Germinal center (tissue), 1 donor: ENCODE data around the gene TPM2.

Experiments used
- DNase-seq: peaks from one replicate; pipeline ENCODE4 v3.0.0; 2012; ENCODE audit warnings: mixed read lengths, low spot score

Gene TPM2

DNA sequence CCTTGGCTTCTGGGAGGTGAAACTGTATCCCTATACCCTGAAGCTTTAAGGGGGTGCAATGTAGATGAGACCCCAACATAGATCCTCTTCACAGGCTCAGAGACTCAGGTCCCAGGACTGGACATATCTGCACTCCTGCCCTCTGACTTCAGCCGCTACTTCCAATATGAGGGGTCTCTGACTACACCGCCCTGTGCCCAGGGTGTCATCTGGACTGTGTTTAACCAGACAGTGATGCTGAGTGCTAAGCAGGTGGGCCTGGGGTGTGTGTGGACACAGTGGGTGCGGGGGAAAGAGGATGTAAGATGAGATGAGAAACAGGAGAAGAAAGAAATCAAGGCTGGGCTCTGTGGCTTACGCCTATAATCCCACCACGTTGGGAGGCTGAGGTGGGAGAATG lies 10.6 kb downstream of the TPM2 start:
- DNase-seq = no peak

DNA sequence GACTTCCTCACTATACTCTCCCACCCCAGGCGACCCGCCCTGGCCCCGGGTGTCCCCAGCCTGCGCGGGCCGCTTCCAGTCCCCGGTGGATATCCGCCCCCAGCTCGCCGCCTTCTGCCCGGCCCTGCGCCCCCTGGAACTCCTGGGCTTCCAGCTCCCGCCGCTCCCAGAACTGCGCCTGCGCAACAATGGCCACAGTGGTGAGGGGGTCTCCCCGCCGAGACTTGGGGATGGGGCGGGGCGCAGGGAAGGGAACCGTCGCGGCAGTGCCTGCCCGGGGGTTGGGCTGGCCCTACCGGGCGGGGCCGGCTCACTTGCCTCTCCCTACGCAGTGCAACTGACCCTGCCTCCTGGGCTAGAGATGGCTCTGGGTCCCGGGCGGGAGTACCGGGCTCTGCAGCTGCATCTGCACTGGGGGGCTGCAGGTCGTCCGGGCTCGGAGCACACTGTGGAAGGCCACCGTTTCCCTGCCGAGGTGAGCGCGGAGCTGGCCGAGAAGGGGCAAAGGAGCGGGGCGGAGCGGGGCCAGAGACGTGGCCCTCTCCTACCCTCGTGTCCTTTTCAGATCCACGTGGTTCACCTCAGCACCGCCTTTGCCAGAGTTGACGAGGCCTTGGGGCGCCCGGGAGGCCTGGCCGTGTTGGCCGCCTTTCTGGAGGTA lies 13.9 kb downstream of the TPM2 start:
- DNase-seq = peak; percentile 35

DNA sequence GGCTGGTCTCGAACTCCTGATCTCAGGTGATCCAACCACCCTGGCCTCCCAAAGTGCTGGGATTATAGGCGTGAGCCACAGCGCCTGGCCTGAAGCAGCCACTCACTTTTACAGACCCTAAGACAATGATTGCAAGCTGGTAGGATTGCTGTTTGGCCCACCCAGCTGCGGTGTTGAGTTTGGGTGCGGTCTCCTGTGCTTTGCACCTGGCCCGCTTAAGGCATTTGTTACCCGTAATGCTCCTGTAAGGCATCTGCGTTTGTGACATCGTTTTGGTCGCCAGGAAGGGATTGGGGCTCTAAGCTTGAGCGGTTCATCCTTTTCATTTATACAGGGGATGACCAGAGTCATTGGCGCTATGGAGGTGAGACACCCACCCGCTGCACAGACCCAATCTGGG lies 14.5 kb downstream of the TPM2 start:
- no peak for DNase-seq

DNA sequence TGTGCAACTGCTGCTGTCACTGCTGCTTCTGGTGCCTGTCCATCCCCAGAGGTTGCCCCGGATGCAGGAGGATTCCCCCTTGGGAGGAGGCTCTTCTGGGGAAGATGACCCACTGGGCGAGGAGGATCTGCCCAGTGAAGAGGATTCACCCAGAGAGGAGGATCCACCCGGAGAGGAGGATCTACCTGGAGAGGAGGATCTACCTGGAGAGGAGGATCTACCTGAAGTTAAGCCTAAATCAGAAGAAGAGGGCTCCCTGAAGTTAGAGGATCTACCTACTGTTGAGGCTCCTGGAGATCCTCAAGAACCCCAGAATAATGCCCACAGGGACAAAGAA lies 15.7 kb downstream of the TPM2 start:
- no peak for DNase-seq

DNA sequence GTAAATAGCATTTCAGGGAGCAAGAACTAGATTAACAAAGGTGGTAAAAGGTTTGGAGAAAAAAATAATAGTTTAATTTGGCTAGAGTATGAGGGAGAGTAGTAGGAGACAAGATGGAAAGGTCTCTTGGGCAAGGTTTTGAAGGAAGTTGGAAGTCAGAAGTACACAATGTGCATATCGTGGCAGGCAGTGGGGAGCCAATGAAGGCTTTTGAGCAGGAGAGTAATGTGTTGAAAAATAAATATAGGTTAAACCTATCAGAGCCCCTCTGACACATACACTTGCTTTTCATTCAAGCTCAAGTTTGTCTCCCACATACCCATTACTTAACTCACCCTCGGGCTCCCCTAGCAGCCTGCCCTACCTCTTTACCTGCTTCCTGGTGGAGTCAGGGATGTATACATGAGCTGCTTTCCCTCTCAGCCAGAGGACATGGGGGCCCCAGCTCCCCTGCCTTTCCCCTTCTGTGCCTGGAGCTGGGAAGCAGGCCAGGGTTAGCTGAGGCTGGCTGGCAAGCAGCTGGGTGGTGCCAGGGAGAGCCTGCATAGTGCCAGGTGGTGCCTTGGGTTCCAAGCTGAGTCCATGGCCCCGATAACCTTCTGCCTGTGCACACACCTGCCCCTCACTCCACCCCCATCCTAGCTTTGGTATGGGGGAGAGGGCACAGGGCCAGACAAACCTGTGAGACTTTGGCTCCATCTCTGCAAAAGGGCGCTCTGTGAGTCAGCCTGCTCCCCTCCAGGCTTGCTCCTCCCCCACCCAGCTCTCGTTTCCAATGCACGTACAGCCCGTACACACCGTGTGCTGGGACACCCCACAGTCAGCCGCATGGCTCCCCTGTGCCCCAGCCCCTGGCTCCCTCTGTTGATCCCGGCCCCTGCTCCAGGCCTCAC lies 16.3 kb downstream of the TPM2 start, which contains the start of gene CA9:
CA9 (plus strand) TSS at position 797 of the 893 bp plus-strand sequence; CDS start at position 829, 32 bp downstream.
- DNase-seq = no peak

DNA sequence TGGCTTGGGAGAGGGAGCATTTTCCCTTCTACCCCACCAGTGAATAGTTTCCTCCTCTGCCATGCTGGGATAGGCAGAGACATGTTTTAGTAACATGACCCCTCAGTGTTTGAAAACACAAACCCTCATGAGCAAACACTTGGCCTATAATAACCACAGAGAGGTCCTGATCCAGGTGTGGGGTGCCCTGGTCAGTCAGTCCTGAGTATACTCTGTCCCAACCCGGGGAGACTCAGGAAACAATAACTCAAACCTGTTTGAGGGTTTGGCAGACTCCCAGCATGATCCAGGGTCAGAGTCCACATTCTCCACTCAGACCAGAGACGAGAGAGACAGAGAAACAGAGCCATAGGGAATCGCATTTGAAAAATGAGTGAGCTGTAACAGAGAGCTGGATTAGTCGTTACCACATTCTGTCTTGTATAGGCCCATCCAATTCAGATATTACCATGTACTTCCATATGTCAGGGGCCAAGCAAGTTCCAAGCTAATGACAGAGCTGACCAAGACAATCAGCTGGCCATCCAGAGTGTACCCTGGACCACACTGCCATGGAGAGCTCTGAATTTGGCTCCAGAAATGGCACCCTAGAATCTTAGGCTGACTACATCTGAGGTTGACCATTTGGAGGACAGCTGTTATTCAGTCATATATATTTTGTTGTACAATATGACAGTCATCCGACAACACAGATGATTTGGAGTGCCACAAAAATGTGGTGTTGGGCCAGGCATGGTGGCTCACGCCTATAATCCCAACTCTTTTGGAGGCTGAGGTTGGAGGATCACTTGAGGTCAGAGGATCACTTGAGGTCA lies 20.2 kb downstream of the TPM2 start:
- DNase-seq = no peak

DNA sequence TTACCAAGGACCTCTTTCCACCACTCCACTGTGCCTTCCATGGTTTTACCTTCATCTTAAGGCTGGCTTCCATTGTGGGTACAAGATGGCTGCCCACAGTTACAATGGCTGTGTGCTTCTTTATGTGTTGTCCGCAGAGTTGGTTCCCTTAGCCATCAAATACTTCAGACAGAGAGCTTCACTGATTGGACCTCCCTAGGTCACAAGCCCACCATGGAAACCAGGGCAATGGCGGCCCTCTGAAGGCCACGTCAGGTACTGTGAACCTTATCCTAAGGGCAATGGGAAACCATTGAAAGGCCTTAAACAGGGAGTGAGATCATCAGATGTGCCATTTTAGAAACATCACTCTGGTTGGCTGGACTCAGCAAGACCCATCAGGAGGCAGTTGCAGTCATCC lies 21.8 kb downstream of the TPM2 start:
- no peak for DNase-seq

DNA sequence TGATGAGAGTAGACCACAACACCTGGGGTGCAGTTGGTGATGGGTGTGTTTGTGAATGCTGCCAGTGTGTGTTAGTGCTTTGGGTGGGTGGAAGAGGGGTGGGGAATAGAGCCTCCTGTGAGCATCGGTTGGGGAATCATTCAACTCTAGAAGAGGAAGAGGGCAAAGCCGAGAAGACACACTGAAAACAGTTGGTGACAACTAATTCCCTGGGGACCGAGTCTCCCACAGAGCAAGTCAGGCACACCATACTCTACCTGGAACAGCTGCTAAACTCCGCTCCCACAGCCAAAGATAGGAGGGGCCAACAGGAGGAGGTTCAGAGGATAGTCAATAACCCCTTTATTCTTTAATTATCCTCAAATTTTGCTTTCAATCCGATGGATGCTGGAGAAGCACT lies 23.2 kb downstream of the TPM2 start:
- DNase-seq = no peak

DNA sequence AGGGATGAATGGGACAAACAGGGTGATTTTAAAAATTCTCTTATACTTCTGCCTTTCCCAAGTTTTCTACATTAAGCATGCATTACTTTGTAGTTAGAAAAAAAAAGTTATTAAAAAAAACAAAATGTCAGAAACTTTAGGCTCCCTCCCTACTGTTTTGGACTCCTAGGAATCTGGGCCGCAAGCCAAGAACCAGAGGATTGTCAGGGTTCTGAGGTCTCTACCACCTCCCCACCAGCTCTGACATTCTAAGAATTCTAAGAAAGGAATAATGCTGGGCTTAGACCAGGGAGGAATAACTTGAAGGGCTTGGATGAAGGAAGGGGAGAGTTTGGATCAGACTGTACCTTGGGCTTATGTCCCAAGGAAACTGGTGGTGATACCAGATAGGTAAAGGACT lies 23.7 kb downstream of the TPM2 start:
- DNase-seq = no peak

DNA sequence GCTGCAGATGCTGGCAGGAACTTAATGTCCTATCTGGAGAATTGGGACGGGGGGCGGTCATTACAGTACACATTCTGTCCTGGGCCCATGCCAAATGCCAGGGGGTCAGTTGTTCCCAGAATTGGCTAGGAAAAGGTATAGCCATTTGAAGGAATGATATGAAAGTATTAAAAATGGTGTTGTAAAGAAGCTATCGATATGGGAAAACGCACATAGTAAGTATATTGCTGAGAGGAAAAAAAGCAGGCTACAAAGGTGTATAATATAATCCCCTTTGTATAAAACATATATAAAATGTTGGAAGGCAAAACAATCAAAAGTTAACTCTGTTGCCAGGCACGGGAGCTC lies 24.3 kb downstream of the TPM2 start:
- DNase-seq = no peak

DNA sequence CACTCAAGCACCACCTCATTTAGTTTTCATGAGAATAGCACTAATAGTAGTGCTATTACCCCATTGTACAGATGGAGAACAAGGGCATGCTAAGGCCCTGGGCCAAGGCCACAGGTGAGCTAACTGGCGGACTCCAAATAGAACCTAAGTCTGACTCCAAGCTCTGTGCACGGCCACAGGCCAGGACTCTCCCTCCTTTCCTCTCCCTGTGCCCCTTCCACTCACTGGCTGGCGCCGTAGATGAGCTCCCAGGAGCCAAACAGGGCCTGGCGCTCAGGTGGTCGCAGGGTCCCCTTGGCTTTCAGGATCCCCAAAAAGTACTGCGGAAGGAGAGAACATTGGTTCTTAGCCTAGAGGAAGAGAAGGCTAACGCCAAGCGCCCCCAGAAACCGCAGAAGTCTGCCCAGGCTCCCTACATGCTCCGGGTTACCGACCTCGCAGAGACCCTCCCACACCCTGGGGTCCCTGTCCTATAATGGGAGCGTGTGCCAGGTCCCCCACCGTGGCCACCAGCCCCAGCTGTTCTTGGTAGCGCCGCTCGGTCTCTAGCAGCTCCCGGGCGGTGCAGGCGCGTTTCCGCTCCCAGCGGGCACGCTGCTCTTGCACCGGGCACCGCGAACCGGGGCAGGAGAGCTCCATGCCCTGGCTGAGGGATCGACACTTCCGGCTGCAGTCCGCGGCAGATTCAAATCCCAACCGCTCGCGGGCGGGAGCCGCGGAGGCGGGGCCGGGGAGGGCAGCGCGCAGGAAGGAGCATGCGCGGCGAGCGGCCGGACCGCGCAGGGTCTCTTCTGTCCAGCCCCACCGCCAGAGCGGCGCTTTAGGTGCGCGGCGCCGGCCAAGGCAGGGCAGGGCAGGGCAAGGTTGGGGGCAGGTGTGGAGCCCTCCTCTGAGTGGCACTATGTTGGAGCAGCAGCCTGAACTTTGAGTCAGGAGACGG lies 24.9 kb downstream of the TPM2 start, which contains the start of gene ARHGEF39:
ARHGEF39 (minus strand) TSS at position 665 of the 940 bp plus-strand sequence; CDS start at position 639, 26 bp downstream.
- DNase-seq = peak; percentile 85

DNA sequence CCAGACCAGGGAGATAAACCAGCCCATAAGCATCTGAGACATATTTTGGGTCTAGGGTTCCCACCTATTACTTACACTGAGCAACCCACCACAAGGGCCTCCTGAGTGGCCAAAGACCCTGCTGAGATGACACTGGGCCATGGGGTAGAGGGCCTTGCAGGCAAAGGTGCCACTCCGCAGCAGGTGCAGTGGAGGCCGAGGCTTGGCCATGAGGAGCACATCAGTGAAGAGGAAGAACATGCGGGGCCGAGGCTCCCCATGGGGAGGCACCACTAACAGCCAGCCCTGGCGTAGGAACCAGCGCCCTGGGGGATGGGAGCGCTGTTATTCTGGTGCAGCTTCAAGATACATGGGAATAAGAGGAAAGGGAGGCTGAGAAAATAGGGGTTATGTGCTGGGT lies 27.3 kb downstream of the TPM2 start:
- DNase-seq = no peak

DNA sequence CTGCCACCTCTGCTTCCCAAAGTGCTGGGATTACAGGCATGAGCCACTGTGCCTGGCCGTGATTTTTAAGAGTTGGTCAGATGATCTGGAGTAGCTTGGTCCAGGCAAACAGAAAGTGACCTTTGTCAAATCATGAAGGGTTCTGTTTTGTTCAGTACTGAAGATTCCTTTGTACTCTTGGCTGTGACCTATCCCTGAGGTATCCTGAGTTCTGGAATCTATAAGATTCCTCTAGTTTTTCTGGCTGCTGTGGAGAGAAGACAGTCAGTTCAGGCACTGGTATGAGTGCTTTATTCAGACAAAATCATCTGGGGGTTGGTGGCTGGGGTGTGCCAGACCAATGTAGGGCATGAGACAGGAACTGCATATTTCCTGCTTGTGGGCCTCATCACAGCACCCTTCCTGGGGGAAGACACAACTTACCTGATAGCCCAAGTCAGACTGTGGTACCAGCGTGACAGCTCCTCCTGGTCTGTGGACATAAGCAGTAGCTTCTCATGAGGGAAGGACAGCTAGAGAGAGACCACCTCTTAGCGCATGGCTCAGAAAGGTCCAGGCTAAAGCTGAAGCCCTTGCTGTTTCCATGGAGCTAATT lies 27.9 kb downstream of the TPM2 start:
- no peak for DNase-seq

DNA sequence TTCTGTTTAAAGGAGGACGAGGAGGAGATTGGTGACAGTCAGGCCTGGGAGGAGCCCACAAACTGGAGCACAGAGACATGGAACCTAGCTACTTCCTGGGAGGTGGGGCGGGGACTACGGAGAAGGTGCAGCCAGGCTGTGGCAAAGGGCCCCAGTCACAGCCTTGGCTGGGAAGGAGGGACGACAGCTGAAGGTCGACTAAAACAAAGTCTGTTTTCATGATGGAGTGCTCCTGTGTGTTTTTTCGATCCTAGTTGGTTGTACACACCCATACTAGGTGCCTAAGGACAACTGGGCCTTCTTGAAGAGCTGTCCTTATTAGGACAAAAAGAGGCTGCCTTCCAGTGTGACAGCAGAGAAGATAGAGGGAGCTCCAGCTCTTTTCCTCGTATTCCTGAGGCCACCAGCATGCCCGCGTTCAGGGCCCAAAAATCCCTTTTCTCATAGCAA lies 28.7 kb downstream of the TPM2 start:
- DNase-seq = no peak

DNA sequence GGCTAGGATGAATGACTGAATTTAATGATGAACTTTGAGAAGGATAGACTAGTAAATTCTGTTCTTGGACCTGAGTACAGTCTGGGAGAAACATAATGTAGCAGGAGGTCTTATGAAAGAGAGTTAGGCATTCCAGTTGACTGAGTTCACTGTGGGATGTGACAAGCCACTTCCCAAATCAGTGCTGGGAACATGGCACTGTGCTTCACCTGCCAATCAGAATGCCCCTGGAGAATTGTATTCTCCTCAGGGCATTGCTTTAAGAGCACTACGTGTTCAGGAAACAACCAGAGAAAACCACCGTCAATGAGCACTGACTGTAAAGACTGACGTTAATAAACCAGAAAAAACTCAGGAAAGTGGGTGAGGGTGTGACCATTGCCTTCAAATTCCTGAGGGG lies 30.4 kb downstream of the TPM2 start:
- no peak for DNase-seq

DNA sequence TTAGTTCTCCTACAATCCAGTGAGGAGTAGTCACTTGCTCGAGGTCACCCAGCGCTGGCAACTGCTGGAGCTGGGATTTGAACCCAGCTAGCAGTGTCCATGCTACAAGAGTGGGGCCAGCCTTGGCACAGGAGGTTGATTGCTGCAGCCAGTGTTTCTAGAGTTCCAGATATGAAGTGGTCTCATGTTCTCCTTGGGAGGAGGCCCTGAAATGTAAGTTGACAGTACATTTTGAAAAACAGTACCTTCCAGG lies 30.8 kb downstream of the TPM2 start:
- no peak for DNase-seq

DNA sequence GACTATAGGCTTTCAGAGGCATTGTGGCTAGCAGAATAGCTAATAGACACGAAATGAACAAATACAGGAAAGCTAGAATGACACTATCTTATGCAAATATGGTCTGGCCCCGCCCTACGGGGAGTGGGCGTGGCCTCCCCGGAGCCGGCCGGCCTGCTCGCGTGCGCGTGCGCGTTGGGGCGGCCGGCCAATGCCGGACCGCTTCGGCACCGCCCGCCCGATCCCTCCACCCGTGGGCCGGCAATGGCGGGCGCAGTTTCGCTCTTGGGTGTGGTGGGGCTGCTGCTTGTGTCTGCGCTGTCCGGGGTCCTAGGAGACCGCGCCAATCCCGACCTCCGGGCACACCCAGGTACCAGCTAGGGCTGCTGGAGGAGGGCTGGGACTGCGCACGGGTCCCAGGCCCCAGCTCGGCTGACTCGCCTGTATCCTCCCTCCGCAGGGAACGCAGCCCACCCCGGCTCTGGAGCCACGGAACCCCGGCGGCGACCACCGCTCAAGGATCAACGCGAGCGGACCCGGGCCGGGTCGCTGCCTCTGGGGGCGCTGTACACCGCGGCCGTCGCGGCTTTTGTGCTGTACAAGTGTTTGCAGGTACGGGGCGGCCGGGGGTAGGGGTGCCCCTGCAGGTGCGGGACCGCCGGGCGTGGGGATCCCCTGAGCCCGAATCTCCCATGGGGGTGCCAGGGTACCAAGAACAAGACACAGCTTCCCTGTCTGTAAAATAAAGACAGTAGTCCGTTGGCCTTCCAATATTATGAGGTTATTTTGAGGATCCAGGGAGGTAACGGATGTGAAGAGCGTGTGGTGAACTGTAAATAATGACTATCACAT lies 31.4 kb downstream of the TPM2 start, which contains the start of gene CCDC107:
CCDC107 (plus strand) TSS at position 156 of the 831 bp plus-strand sequence; CDS start at position 244, 88 bp downstream.
- peak; percentile 97 for DNase-seq

DNA sequence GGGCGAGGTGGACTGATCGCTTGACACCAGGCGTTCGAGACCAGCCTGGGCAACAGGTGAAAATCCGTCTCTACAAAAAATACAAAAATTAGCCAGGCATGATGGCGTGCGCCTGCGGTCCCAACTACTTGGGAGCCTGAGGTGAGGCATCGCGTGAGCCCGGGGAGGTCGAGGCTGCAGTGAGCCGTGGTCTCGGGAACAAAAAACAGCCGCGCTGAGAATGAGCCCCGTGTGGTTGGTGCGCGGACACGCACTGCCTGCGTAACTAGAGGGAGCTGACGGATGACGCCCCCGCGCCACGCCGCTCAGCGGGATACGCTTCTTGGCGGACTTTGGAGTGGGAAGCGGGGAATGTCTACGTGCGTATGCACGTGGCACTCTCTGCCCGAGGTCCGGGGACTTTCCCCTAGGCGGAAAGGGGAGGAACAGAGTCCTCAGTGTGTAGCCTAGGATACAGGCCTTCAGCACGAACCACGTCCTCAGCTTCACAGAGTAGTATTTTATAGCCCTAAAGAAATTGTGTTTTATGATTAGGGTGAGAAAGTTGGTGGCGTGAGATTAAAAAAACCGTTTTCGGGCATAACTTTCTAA lies 32.1 kb downstream of the TPM2 start, which contains the start of gene RMRP:
RMRP (minus strand) TSS at position 474 of the 591 bp plus-strand sequence.
- DNase-seq = peak; percentile 78

DNA sequence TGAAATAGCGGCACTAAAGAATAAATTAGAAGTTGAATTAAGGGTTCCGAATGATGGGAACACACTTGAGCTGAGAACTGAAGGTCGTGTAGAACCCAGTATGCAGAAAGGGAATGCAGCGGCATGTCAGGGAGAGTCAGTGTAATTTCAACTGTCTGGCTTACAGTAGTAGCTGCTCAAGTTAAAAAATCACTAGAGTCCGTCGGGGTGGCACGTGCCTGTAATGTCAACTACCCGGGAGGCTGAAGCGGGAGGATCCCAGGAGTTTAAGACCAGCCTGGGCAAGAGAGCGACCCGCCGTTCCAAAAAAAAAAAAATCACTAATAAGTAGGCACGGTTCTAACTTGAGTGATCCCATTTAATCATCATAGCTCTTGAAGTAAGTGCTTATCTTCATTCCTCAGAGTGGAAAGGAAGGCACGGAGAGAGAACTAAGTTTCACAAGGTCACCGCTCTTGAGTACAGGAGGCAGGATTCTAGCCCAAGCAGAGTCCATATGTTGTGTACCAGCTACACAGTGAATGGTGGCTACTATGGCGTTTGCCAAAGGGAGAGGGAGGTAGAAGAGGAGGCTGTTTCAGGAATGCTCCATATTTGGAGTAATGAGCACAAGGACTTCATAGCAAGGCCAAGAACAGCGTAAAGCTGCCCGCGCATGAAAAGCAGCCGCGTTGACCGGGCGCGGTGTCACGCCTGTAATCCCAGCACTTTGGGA lies 32.7 kb downstream of the TPM2 start:
- DNase-seq = no peak
